Naive thymus-derived CD4-positive, alpha-beta T cell (primary cell): ENCODE measurements around the gene ZNF750. TPM values are rescaled to one million over a fixed set of nuclear protein-coding genes. Genes with fewer than 3 reads are reported as not detected.
A peak's percentile ranks its signal among the peaks of the same experiment; 100 is the strongest.

ENCODE experiments used
- ATAC-seq: fragments of 150-1000 bp; cut with Tn5 transposase; 2 replicates; pipeline ENCODE4 v1.10.0; 2021; ENCODE audit warnings: mild to moderate bottlenecking, moderate library complexity
- CTCF ChIA-PET: fragments of 350-600 bp; sonication (Branson Sonifier 250); formaldehyde crosslinking; loops from one replicate; lab custom pipeline; 2021; ENCODE audit warnings: antibody characterized with exemption; lab: Charles Lee
- POLR2A ChIA-PET: fragments of 350-600 bp; sonication (Branson Sonifier 250); formaldehyde crosslinking; loops from one replicate; lab custom pipeline; 2021; ENCODE audit warnings: antibody characterized with exemption, inconsistent platforms; lab: Charles Lee
- DNase-seq, 9 donors: peaks; one replicate each; pipeline versions ENCODE4 v3.0.0 to v3.0.0-alpha.2; 2020 to 2022; ENCODE audit warnings: mixed read lengths in 1 of 9
- H3K27ac ChIP-seq: one replicate; pipeline ENCODE4 v1.7.0; 2013; ENCODE audit warnings: mild to moderate bottlenecking, low read depth, low read length, moderate library complexity
- H3K27me3 ChIP-seq, 2 donors: one replicate each; pipeline ENCODE4 v1.7.0; 2013; ENCODE audit warnings: low read length in 2 of 2, mild to moderate bottlenecking in 2 of 2, moderate library complexity in 2 of 2; ENCODE audit not compliant: control insufficient read depth in 2 of 2, insufficient read depth in 2 of 2
- H3K36me3 ChIP-seq, 3 experiments: 1 replicate in 2 of 3; 2 replicates in 1 of 3; pipeline ENCODE4 v1.7.0; 2013; ENCODE audit warnings: low read length in 3 of 3, mild to moderate bottlenecking in 3 of 3, moderate library complexity in 1 of 3; ENCODE audit not compliant: insufficient read depth in 3 of 3, control insufficient read depth in 2 of 3
- H3K4me1 ChIP-seq, 2 donors: one replicate each; pipeline ENCODE4 v1.7.0; 2013; ENCODE audit warnings: low read length in 2 of 2, mild to moderate bottlenecking in 2 of 2, moderate library complexity in 1 of 2; ENCODE audit not compliant: control insufficient read depth in 2 of 2, insufficient read depth in 2 of 2
- H3K4me3 ChIP-seq: 2 replicates; pipeline ENCODE4 v1.7.0; 2013; ENCODE audit warnings: mild to moderate bottlenecking, low read length
- H3K9me3 ChIP-seq, 3 experiments: 1 replicate in 2 of 3; 2 replicates in 1 of 3; pipeline ENCODE4 v1.7.0; 2013; ENCODE audit warnings: low read length in 3 of 3; ENCODE audit not compliant: control insufficient read depth in 2 of 3
- H3K27ac Mint-ChIP-seq, 9 donors: one replicate each; pipeline ENCODE4 v1.8.0; 2020 to 2022; ENCODE audit warnings: mixed read lengths in 9 of 9, mild to moderate bottlenecking in 8 of 9, moderate library complexity in 5 of 9, inconsistent platforms in 2 of 9
- H3K27me3 Mint-ChIP-seq, 5 donors: one replicate each; pipeline ENCODE4 v1.8.0; 2021 to 2022; ENCODE audit warnings: mixed read lengths in 5 of 5, mild to moderate bottlenecking in 1 of 5
- H3K36me3 Mint-ChIP-seq, 5 donors: one replicate each; pipeline ENCODE4 v1.8.0; 2020 to 2022; ENCODE audit warnings: mixed read lengths in 5 of 5, mild to moderate bottlenecking in 3 of 5, inconsistent platforms in 1 of 5
- H3K4me1 Mint-ChIP-seq, 7 donors: one replicate each; pipeline ENCODE4 v1.8.0; 2020 to 2022; ENCODE audit warnings: mixed read lengths in 7 of 7, mild to moderate bottlenecking in 3 of 7, inconsistent platforms in 1 of 7
- H3K4me3 Mint-ChIP-seq, 10 donors: one replicate each; pipeline ENCODE4 v1.8.0; 2020 to 2022; ENCODE audit warnings: mild to moderate bottlenecking in 10 of 10, mixed read lengths in 10 of 10, moderate library complexity in 6 of 10, inconsistent platforms in 2 of 10
- H3K9me3 Mint-ChIP-seq, 11 donors: one replicate each; pipeline ENCODE4 v1.8.0; 2020 to 2022; ENCODE audit warnings: mixed read lengths in 11 of 11, mild to moderate bottlenecking in 4 of 11, inconsistent platforms in 1 of 11, moderate library complexity in 1 of 11
- intact Hi-C, 2 donors: fragments of 100-400 bp; cut with micrococcal nuclease; formaldehyde crosslinking; loops; one replicate each; pipeline ENCODE4 v1.15.1; 2023
- polyA plus RNA-seq, 2 donors: library from polyadenylated mRNA; unstranded; fragments of 300-500 nt; fragmentation: Illumina TruSeq; gene quantifications; one replicate each; pipeline ENCODE4 v1.2.3, GENCODE V29; 2021
- total RNA-seq, 6 experiments: library from RNA in 5 of 6; stranded (reverse) in 5 of 6; gene quantifications; 1 replicate in 5 of 6; 2 replicates in 1 of 6; pipeline ENCODE4 v1.2.3 and lab custom pipeline; 2021 to 2026

ZNF750 gene
- total and polyA plus RNA-seq, 7 experiments from 2014 or later, result 0.13 TPM; not detected in 6

GRCh38 chr17:82835766-82836512 is 3.9 kb downstream of the ZNF750 start:
- Histone ChIP-seq H3K9me3 (no peaks in the 10 kb centered on the region), H3K27ac (no peak overlapping the region), H3K36me3 (peaks cover 0 to 10% (median 0%) of the 10 kb centered on the region in 3 experiments), H3K4me3 (no peak overlapping the region), H3K4me1 (no peaks in the 10 kb centered on the region), H3K27me3 (no peaks in the 10 kb centered on the region)
- Mint-ChIP-seq H3K4me3 (no peak overlapping the region), H3K36me3 (peaks cover 0 to 18% (median 0%) of the 10 kb centered on the region in 5 donors), H3K4me1 (peaks cover 0 to 8% (median 3%) of the 10 kb centered on the region in 7 donors), H3K9me3 (no peaks in the 10 kb centered on the region), H3K27ac (no peak overlapping the region), H3K27me3 (no peaks in the 10 kb centered on the region)
- ChIA-PET POLR2A (interaction anchor here (0.8 to 1.1 kb wide), 2 partner anchors 13 to 22 kb away, joined by 3 read pairs; no protein-coding TSS in a partner anchor), CTCF (interaction anchor here (0.8 kb wide), 1 partner anchor 22 kb away, joined by 3 read pairs; no protein-coding TSS in a partner anchor)
- ATAC-seq, result no peak
- no peak for DNase-seq
- intact Hi-C loops, result no loop called here

- no peaks in the 10 kb centered on the region for H3K9me3 ChIP-seq
- ChIA-PET CTCF (interaction anchor here (0.6 kb wide), 1 partner anchor 44 kb away, joined by 3 read pairs; no protein-coding TSS in a partner anchor), POLR2A (interaction anchor here (0.7 kb wide), 1 partner anchor 597 kb away, joined by 9 read pairs; no protein-coding TSS in a partner anchor)
- no peak overlapping the region for H3K27ac Mint-ChIP-seq
- intact Hi-C loops, result no loop called here
- peaks cover 0 to 18% (median 0%) of the 10 kb centered on the region in 5 donors for H3K36me3 Mint-ChIP-seq
- ATAC-seq (no peak), DNase-seq (no peak)
- no peaks in the 10 kb centered on the region for H3K27me3 ChIP-seq
- H3K27me3 Mint-ChIP-seq, result no peaks in the 10 kb centered on the region
- peaks cover 0 to 10% (median 0%) of the 10 kb centered on the region in 3 experiments for H3K36me3 ChIP-seq
- no peak overlapping the region for H3K4me3 Mint-ChIP-seq
- no peaks in the 10 kb centered on the region for H3K4me1 ChIP-seq
- no peak overlapping the region for H3K27ac ChIP-seq
- no peaks in the 10 kb centered on the region for H3K9me3 Mint-ChIP-seq
- H3K4me1 Mint-ChIP-seq, result peaks cover 0 to 8% (median 3%) of the 10 kb centered on the region in 7 donors
- no peak overlapping the region for H3K4me3 ChIP-seq
Observed at GRCh38 chr17:82835122-82835521, 4.7 kb downstream of the ZNF750 start.

GRCh38 chr17:82832881-82833475 is 6.8 kb downstream of the ZNF750 start:
- H3K9me3 Mint-ChIP-seq, result peaks cover 0 to 5% (median 0%) of the 10 kb centered on the region in 11 donors
- CTCF ChIA-PET, result no interaction called here
- no peaks in the 10 kb centered on the region for H3K9me3 ChIP-seq

GRCh38 chr17:82832411-82832810 is 7.4 kb downstream of the ZNF750 start:
- Mint-ChIP-seq H3K9me3 (peaks cover 0 to 9% (median 0%) of the 10 kb centered on the region in 11 donors), H3K4me1 (peaks cover 0 to 6% (median 0%) of the 10 kb centered on the region in 7 donors), H3K27me3 (no peaks in the 10 kb centered on the region), H3K4me3 (no peak overlapping the region), H3K27ac (no peak overlapping the region), H3K36me3 (peaks cover 7 to 29% (median 18%) of the 10 kb centered on the region in 5 donors)
- Histone ChIP-seq H3K36me3 (peaks cover 0 to 27% (median 0%) of the 10 kb centered on the region in 3 experiments), H3K27me3 (no peaks in the 10 kb centered on the region), H3K4me1 (no peaks in the 10 kb centered on the region), H3K27ac (no peak overlapping the region), H3K4me3 (no peak overlapping the region), H3K9me3 (no peaks in the 10 kb centered on the region)
- DNase-seq (no peak), ATAC-seq (no peak)
- intact Hi-C loops, result no loop called here
- ChIA-PET CTCF (interaction anchor here (0.9 kb wide), 1 partner anchor 22 kb away, joined by 6 read pairs; no protein-coding TSS in a partner anchor), POLR2A (no interaction called here)

More at GRCh38 chr17:82832881-82833475, 6.8 kb downstream of the ZNF750 start:
- Mint-ChIP-seq H3K4me3 (no peak overlapping the region), H3K27ac (no peak overlapping the region), H3K36me3 (peaks cover 7 to 27% (median 15%) of the 10 kb centered on the region in 5 donors), H3K27me3 (no peaks in the 10 kb centered on the region), H3K4me1 (peaks cover 0 to 8% (median 2%) of the 10 kb centered on the region in 7 donors)
- no peak for DNase-seq
- intact Hi-C loops, result no loop called here
- no peak overlapping the region for H3K4me3 ChIP-seq
- no peak for ATAC-seq
- no peaks in the 10 kb centered on the region for H3K27me3 ChIP-seq
- H3K4me1 ChIP-seq, result no peaks in the 10 kb centered on the region
- POLR2A ChIA-PET, result interaction anchor here (0.9 kb wide), 1 partner anchor 11 kb away, joined by 5 read pairs; no protein-coding TSS in a partner anchor
- no peak overlapping the region for H3K27ac ChIP-seq
- H3K36me3 ChIP-seq, result peaks cover 0 to 22% (median 0%) of the 10 kb centered on the region in 3 experiments

GRCh38 chr17:82831818-82832200 is 8.0 kb downstream of the ZNF750 start:
- peaks cover 7 to 32% (median 19%) of the 10 kb centered on the region in 5 donors for H3K36me3 Mint-ChIP-seq
- peaks cover 0 to 31% (median 0%) of the 10 kb centered on the region in 3 experiments for H3K36me3 ChIP-seq
- peak overlapping the region in 1 of 9 donors; percentile 33 for H3K27ac Mint-ChIP-seq
- peaks cover 0 to 9% (median 0%) of the 10 kb centered on the region in 11 donors for H3K9me3 Mint-ChIP-seq
- intact Hi-C loops, result no loop called here
- H3K4me3 Mint-ChIP-seq, result no peak overlapping the region
- ChIA-PET CTCF (interaction anchor here (0.9 kb wide), 1 partner anchor 23 kb away, joined by 6 read pairs; no protein-coding TSS in a partner anchor), POLR2A (no interaction called here)
- no peak for ATAC-seq
- no peak for DNase-seq
- peaks cover 0 to 9% (median 0%) of the 10 kb centered on the region in 7 donors for H3K4me1 Mint-ChIP-seq
- no peaks in the 10 kb centered on the region for H3K27me3 ChIP-seq
- no peaks in the 10 kb centered on the region for H3K27me3 Mint-ChIP-seq
- no peak overlapping the region for H3K4me3 ChIP-seq
- no peak overlapping the region for H3K27ac ChIP-seq
- no peaks in the 10 kb centered on the region for H3K4me1 ChIP-seq
- no peaks in the 10 kb centered on the region for H3K9me3 ChIP-seq

- CTCF ChIA-PET, result no interaction called here
- Mint-ChIP-seq H3K9me3 (peaks cover 0 to 9% (median 0%) of the 10 kb centered on the region in 11 donors), H3K36me3 (peaks cover 7 to 30% (median 19%) of the 10 kb centered on the region in 5 donors), H3K4me3 (no peak overlapping the region), H3K27ac (peak overlapping the region in 1 of 9 donors; percentile 58), H3K27me3 (no peaks in the 10 kb centered on the region), H3K4me1 (peaks cover 0 to 9% (median 0%) of the 10 kb centered on the region in 7 donors)
- intact Hi-C loops, result no loop called here
- Histone ChIP-seq H3K27ac (no peak overlapping the region), H3K27me3 (no peaks in the 10 kb centered on the region), H3K36me3 (peaks cover 0 to 29% (median 0%) of the 10 kb centered on the region in 3 experiments), H3K9me3 (no peaks in the 10 kb centered on the region), H3K4me3 (no peak overlapping the region), H3K4me1 (no peaks in the 10 kb centered on the region)
- POLR2A ChIA-PET, result no interaction called here
- ATAC-seq, result no peak
- no peak for DNase-seq
Observed at GRCh38 chr17:82831041-82831817, 8.6 kb downstream of the ZNF750 start.
